GM19467 (cell line): Measurements from ENCODE around the gene CCDC186.

Experiments
- ATAC-seq: cut with Tn5 transposase; IDR thresholded peaks from one replicate; pipeline ENCODE4 v1.9.1; 2021; ENCODE audit warnings: mild to moderate bottlenecking, moderate library complexity; ENCODE audit not compliant: unreplicated experiment

Gene CCDC186

GRCh38 chr10:114173921-114174694 is at the start of gene CCDC186:
TSS of gene CCDC186 (minus strand) at chr10:114174203. CDS start at chr10:114163268, 10,935 bp downstream.
- ATAC-seq, result peak; percentile 99

DNA sequence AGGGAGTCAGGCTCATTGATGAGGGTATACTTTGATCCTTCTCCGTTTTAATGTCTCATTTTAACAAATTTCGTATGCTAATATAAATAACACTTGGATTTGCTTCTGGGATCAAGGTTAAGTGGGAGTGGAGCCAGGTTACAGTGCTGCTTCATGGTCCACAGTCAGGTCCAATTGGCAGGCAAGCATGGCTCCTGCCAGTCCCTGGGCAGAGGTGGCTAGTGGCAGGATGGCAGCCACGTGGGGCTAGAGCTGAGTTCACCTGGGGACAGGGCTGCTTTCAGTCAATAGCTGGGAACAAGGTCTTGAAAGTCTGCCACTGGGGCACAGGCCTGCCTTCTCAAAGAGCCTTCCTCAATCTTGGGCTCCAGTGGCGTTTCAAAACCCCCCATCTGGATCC is 49.1 kb upstream of the CCDC186 start:
- no peak for ATAC-seq

DNA sequence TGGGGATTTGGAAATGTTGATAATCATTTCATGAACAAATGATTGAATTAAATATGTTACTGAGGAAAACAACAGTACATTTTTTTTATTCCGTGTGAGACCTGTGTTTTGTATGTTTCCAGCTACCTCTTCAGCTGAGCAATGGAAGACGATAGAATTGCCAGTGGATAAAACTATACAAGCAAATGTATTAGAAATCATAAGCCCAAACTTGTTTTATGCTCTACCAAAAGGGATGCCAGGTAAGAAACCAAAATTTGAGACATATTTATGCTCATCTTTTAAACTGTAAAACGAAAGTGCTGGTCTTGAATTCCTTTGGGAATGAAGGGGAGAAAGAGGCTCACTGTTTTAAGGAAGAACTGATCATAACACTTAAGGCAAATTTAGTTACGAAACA is 47.2 kb upstream of the CCDC186 start:
- ATAC-seq, result no peak

GRCh38 chr10:114220281-114220680 is 46.3 kb upstream of the CCDC186 start:
- ATAC-seq, result no peak

DNA sequence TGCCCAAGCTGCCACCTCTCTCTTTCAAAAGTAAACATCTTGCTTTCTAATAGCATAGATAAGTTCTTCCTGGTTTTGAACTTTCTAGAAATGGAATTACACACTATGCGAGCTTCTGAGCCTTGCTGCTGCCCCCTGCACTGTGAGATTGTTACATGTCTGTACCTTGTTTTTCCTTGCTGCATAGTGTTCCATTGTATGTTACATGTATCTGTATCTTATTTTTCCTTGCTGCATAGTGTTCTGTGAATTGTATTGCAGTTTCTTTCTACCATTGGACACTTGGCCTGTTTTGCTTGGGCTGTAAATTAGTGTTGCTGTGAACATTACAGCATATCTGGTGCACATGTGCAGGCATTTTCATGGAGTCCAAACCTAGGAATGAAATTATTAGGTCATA is 41.0 kb upstream of the CCDC186 start:
- ATAC-seq, result no peak

DNA sequence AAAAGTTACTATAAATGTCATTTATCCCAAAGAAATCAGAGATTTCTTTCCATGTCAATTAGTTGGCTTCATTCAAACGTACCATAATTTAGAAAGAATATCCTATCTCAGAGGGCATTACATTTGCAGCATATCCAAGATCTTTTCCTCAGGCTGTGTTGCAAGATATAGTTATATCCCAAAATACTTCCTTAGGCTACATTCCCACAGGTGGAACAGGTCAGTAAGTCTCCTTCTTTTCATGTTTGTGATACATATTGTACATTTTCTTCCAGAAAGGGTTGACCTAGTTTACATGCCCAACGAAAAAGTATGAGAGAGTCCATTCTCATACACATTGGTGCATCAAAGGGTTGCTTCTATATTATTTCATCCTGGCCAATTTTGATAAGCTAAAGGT is 38.1 kb upstream of the CCDC186 start:
- no peak for ATAC-seq

- no peak for ATAC-seq
Observed at GRCh38 chr10:114208351-114208750, 34.3 kb upstream of the CCDC186 start.

GRCh38 chr10:114207349-114207748 is 33.3 kb upstream of the CCDC186 start:
- no peak for ATAC-seq

DNA sequence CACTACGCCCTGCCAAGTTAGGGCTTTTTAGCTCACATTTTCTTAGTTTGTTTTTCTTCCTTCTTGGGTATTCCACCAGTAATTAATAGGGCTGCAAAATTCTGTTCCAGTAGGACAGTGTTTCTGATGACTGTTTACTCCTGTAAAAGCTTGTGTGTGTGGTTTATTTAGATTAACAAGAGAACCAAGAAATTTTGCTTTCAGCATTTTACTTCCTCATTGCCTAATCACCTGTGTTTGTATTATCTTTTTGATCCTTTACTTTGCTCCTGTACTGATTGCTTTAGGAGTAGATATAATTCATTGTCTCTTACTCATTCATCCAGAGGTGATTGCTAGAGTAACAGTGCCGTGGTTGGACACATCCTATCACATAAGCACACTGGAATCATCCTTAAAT is 32.9 kb upstream of the CCDC186 start:
- ATAC-seq, result no peak

DNA sequence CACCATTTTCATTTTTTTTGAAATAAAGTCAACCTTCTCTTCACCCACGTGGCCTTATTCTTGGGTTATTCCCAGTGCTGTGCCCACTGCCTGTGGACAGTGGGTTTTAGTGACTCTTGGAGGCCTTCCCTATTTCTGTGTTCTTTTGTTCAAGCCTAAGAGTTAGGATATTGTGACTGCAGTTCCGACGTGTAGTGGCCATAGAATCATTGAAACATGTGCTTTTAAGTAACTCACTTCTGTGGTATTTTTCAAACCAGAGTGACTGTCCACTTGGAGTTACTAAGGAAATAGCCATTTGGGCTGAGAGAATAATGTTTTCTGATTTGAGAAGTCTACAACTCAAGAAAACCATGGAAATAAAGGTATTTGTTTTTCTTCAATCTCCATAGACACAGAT is 28.8 kb upstream of the CCDC186 start:
- no peak for ATAC-seq

DNA sequence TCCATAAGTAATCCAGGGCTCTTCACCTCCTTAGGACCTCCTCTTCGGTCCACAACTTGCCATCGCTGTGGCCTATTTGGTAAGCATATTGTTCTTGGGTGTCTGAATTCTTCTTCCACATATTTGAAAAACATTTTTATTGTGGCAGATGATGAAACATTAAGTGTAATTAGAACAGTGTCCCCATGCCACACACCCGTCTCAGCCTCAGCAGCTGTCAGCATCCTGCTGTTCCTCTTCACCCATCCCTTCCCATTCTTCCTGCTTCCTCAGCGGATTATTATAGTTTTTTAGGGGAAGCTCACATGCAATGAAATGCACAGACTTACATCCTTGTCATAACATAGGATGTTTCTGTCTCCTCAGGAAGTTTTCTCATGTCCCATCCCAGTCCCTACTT is 25.2 kb upstream of the CCDC186 start:
- no peak for ATAC-seq

DNA sequence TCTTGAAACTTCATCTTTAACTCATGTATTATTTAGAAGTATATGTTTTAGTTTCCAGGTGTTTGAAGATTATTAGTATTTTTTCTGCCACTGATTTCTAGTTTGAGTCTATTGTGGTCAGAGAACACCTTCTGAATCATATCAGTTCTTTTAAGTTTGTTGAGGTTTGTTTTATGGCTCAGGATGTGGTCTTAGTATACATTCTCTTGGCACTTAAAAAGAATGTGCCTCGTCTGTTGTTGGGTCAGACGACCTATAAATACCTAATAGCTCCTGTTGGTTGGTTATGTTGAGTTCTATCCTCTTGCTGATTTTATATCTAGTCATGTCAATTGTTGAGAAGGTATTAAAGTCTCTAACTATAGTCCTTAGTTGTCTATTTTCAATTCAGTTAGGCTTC is 21.1 kb upstream of the CCDC186 start:
- no peak for ATAC-seq

- ATAC-seq, result no peak
Observed at GRCh38 chr10:114189700-114190099, 15.7 kb upstream of the CCDC186 start.

DNA sequence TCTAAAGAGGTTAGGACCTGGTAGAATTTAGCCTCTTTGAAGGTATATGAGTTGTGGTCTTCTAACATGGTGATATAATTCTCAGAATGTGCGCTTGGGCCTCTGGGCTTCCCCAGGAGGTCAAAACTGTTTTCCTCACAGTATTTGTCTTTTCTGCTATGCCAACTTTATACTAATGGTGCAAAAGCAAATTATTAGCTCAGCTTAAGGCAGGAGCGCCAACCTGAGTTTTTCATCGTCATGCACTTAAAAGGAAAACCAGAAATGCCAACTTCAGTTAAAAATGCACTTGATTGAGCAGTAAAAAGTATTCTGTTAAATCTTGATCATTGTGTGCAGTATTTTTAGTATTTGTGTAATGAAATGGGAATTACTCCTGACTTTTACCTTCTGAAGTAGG is 14.9 kb upstream of the CCDC186 start:
- ATAC-seq, result no peak

DNA sequence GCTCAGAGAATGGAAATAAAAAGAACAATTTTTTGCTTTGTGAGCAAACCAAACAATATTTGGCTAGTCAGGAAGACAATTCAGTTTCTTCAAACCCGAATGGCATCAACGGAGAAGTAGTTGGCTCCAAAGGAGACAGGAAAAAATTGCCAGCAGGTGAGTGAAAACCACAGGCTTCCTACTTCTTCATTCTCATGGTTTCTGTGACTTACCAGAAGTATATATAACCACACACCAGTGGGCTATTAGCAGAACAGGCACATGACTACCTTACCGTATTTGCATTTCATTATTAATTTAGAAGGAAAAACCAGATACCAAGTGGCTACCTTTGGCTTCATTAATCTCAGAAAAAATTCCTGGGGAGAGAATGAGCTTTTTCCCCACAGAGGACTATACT is 14.0 kb upstream of the CCDC186 start:
- ATAC-seq, result no peak

GRCh38 chr10:114184276-114184675 is 10.3 kb upstream of the CCDC186 start:
- ATAC-seq, result no peak

DNA sequence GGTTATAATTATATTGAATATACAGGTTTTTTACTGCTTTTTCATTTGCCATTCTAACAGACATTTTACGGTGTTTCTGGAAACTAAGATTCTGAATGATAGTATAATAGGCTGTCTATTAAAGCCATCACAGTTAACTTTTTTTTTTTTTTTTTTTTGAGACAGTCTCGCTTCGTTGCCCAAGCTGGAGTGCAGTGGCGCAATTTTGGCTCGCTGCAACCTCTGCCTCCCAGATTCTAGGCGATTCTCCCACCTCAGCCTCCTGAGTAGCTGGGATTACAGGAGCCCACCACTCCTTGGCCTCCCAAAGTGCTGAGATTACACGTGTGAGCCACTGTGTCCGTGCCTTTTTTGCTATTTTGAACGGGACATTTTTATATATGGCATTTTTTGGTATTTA is 9.6 kb upstream of the CCDC186 start:
- ATAC-seq, result no peak

DNA sequence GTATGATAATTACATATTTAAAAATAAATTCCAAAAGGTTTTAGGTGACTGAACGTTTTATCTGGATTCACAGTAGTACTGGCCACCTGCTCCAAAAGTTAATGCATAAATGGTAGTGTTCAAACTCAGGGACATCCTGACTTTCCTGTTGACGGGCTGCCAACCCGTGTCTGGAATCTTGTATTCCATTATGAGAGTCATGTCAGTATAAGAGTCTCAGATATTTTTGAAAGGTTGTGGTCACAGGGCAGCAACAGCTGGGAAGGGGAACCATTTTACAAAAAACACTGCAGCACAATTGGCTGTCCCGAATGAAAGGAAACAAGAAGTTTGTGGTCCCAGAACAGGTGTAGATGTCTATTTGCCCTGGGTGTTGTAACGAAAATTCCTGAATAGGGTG is 8.0 kb upstream of the CCDC186 start:
- ATAC-seq, result no peak

DNA sequence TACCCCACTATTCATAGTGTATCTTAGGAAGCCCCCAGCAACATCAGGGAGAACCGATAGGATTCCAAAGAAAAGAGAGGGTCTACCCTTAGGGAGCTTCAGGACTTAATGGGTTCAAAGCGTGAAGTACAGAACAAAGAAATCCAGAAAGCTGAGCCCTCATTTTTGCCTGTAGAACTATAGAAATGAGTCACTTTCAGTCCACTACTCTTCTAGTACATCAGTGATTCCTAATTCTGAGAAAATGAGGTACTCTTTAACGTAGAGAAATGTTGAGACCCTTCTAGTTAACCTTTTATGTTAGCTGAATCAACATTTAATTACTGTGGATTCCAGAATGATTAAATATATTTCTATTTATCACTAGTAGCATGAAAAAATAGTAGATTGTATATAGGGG is 6.9 kb upstream of the CCDC186 start:
- ATAC-seq, result no peak

GRCh38 chr10:114179747-114180146 is 5.7 kb upstream of the CCDC186 start:
- ATAC-seq, result no peak

- ATAC-seq, result no peak
Observed at GRCh38 chr10:114179148-114179547, 5.1 kb upstream of the CCDC186 start, which contains the start of gene TDRD1. TSS of gene TDRD1 (plus strand) at chr10:114179353. CDS start at chr10:114187832, 8,479 bp downstream.

DNA sequence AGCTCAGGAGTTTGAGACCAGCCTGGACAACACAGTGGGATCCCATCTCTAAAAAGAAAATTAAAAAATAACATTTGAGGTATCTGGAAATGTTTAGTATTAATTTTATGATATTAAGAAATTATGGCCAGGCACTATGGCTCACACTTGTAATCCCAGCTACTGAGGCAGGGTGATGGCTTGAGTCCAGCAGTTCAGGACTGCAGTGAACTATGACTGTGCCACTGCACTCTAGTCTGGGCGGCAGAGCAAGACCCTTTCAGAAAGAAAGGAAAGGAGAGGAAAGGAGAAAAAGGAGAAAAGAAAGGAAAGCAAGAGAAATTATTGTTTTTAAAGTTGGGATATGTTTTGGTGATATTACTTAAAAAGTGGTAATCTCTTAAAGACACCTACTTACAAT is 2.5 kb upstream of the CCDC186 start:
- no peak for ATAC-seq

GRCh38 chr10:114175667-114176066 is 1.7 kb upstream of the CCDC186 start:
- no peak for ATAC-seq
